H9 (cell line): ENCODE results near the gene SENP2. TPM values are rescaled to one million over a fixed set of nuclear protein-coding genes. Genes with fewer than 3 reads are reported as not detected.
A peak's percentile ranks its signal among the peaks of the same experiment; 100 is the strongest.

Experiments
- DNase-seq: peaks from one replicate; pipeline ENCODE4 v3.0.0-alpha.2; 2017
- H2AFZ ChIP-seq: one replicate; pipeline ENCODE4 v1.6.1; 2013; ENCODE audit warnings: mild to moderate bottlenecking, low read length, control low read depth, moderate library complexity
- H2AK5ac ChIP-seq: 2 replicates; pipeline ENCODE4 v1.6.1; 2013; ENCODE audit warnings: low read length, control low read depth, mixed read lengths; ENCODE audit not compliant: insufficient read length
- H2BK120ac ChIP-seq: one replicate; pipeline ENCODE4 v1.6.1; 2013; ENCODE audit warnings: low read depth, mild to moderate bottlenecking, low read length, control low read depth, inconsistent platforms; ENCODE audit not compliant: poor library complexity, severe bottlenecking
- H2BK12ac ChIP-seq: 2 replicates; pipeline ENCODE4 v1.6.1; 2013; ENCODE audit warnings: low read length, control low read depth, mixed read lengths, low read depth; ENCODE audit not compliant: insufficient read length
- H2BK15ac ChIP-seq: 2 replicates; pipeline ENCODE4 v1.6.1; 2013; ENCODE audit warnings: low read depth, low read length, control low read depth
- H2BK20ac ChIP-seq: one replicate; pipeline ENCODE4 v1.6.1; 2013; ENCODE audit warnings: low read depth, mild to moderate bottlenecking, low read length, control low read depth, inconsistent platforms; ENCODE audit not compliant: poor library complexity, severe bottlenecking
- H2BK5ac ChIP-seq: 2 replicates; pipeline ENCODE4 v1.6.1; 2013; ENCODE audit warnings: low read length, control low read depth, mixed read lengths; ENCODE audit not compliant: insufficient read length
- H3K14ac ChIP-seq: 2 replicates; pipeline ENCODE4 v1.6.1; 2013; ENCODE audit warnings: low read length, control low read depth; ENCODE audit not compliant: insufficient read depth
- H3K18ac ChIP-seq: 2 replicates; pipeline ENCODE4 v1.6.1; 2013; ENCODE audit warnings: low read depth, mild to moderate bottlenecking, mixed read lengths, low read length, control low read depth; ENCODE audit not compliant: insufficient read length
- H3K23ac ChIP-seq: 2 replicates; pipeline ENCODE4 v1.6.1; 2013; ENCODE audit warnings: low read length, control low read depth, mixed read lengths, low read depth; ENCODE audit not compliant: insufficient read length
- H3K23me2 ChIP-seq: 2 replicates; pipeline ENCODE4 v1.6.1; 2013; ENCODE audit warnings: low read depth, mild to moderate bottlenecking, mixed read lengths, low read length, control low read depth; ENCODE audit not compliant: insufficient read length, poor library complexity, severe bottlenecking
- H3K27ac ChIP-seq: 2 replicates; pipeline ENCODE4 v1.5.1; 2013; ENCODE audit warnings: low read length, control low read depth, mixed read lengths, low read depth; ENCODE audit not compliant: insufficient read length
- H3K27me3 ChIP-seq: 2 replicates; pipeline ENCODE4 v1.6.1; 2013; ENCODE audit warnings: low read length, control low read depth, inconsistent platforms; ENCODE audit not compliant: insufficient read depth
- H3K4ac ChIP-seq: 2 replicates; pipeline ENCODE4 v1.6.1; 2013; ENCODE audit warnings: low read depth, mild to moderate bottlenecking, control low read depth, inconsistent platforms, low read length, moderate library complexity
- H3K4me1 ChIP-seq: 2 replicates; pipeline ENCODE4 v1.6.1; 2013; ENCODE audit warnings: low read length, control low read depth, inconsistent platforms; ENCODE audit not compliant: insufficient read depth
- H3K4me2 ChIP-seq: 2 replicates; pipeline ENCODE4 v1.6.1; 2013; ENCODE audit warnings: low read length, control low read depth, mixed read lengths; ENCODE audit not compliant: insufficient read length, insufficient read depth
- H3K56ac ChIP-seq: 2 replicates; pipeline ENCODE4 v1.6.1; 2013; ENCODE audit warnings: low read depth, mild to moderate bottlenecking, mixed read lengths, low read length, control low read depth; ENCODE audit not compliant: insufficient read length
- H3K79me1 ChIP-seq: 2 replicates; pipeline ENCODE4 v1.6.1; 2013; ENCODE audit warnings: low read depth, mild to moderate bottlenecking, moderate library complexity, low read length, control low read depth, inconsistent platforms; ENCODE audit not compliant: insufficient read depth, poor library complexity, severe bottlenecking
- H3K79me2 ChIP-seq: 2 replicates; pipeline ENCODE4 v1.6.1; 2013; ENCODE audit warnings: low read length, control low read depth, inconsistent platforms; ENCODE audit not compliant: insufficient read depth
- H3K9ac ChIP-seq: 2 replicates; pipeline ENCODE4 v1.6.1; 2013; ENCODE audit warnings: low read length, control low read depth, mixed read lengths; ENCODE audit not compliant: insufficient read length; ENCODE audit errors: extremely low read depth
- H3K9me3 ChIP-seq: one replicate; pipeline ENCODE4 v1.6.1; 2013; ENCODE audit warnings: low read depth, low read length, inconsistent platforms; ENCODE audit not compliant: control insufficient read depth
- H3T11ph ChIP-seq: one replicate; pipeline ENCODE4 v1.6.1; 2013; ENCODE audit warnings: mild to moderate bottlenecking, low read length, control low read depth, inconsistent platforms
- H4K20me1 ChIP-seq: one replicate; pipeline ENCODE4 v1.6.1; 2013; ENCODE audit not compliant: control insufficient read depth, insufficient read length, insufficient read depth
- H4K5ac ChIP-seq: 2 replicates; pipeline ENCODE4 v1.6.1; 2013; ENCODE audit warnings: low read depth, mild to moderate bottlenecking, mixed read lengths, low read length, control low read depth; ENCODE audit not compliant: insufficient read length
- H4K8ac ChIP-seq: replicated peaks from 2 replicates; pipeline ENCODE4 v1.6.1; 2013; ENCODE audit warnings: low read length, control low read depth, mixed read lengths, low read depth; ENCODE audit not compliant: insufficient read length
- H4K91ac ChIP-seq: 2 replicates; pipeline ENCODE4 v1.6.1; 2013; ENCODE audit warnings: low read depth, mild to moderate bottlenecking, moderate library complexity, mixed read lengths, low read length, control low read depth; ENCODE audit not compliant: insufficient read length
- H3K27ac Mint-ChIP-seq, 3 experiments: 2 replicates in 2 of 3; 3 replicates in 1 of 3; pipeline ENCODE4 v1.8.0; 2020 to 2021; ENCODE audit warnings: mixed read lengths in 3 of 3, mild to moderate bottlenecking in 1 of 3, moderate library complexity in 1 of 3
- H3K27me3 Mint-ChIP-seq: 2 replicates; pipeline ENCODE4 v1.8.0; 2021; ENCODE audit warnings: low read depth, mild to moderate bottlenecking, moderate library complexity, mixed read lengths
- H3K36me3 Mint-ChIP-seq, 3 experiments: 2 replicates in 2 of 3; 3 replicates in 1 of 3; pipeline ENCODE4 v1.8.0; 2020 to 2021; ENCODE audit warnings: low read depth in 3 of 3, mixed read lengths in 3 of 3; ENCODE audit not compliant: insufficient read depth in 1 of 3
- H3K4me1 Mint-ChIP-seq, 2 experiments: 2 replicates each; pipeline ENCODE4 v1.8.0; 2020; ENCODE audit warnings: mixed read lengths in 2 of 2
- H3K4me3 Mint-ChIP-seq, 2 experiments: 2 replicates in 1 of 2; 3 replicates in 1 of 2; pipeline ENCODE4 v1.8.0; 2020 to 2021; ENCODE audit warnings: mild to moderate bottlenecking in 2 of 2, mixed read lengths in 2 of 2, moderate library complexity in 1 of 2
- H3K9me3 Mint-ChIP-seq, 2 experiments: 2 replicates in 1 of 2; 3 replicates in 1 of 2; pipeline ENCODE4 v1.8.0; 2020; ENCODE audit warnings: mild to moderate bottlenecking in 2 of 2, mixed read lengths in 2 of 2, moderate library complexity in 1 of 2
- CTCF ChIP-seq: fragments of 200-600 bp; sonication (generic); conservative IDR thresholded peaks from 3 replicates; pipeline ENCODE4 v1.8.0; 2021; ENCODE audit warnings: antibody characterized with exemption, mild to moderate bottlenecking
- WGBS: extraction: QIAGEN DNeasy Blood & Tissue Kit; methylation state at CpG from one replicate; pipeline ENCODE4 v1.1.7; 2013; ENCODE audit warnings: missing lambda C conversion rate, low lambda C conversion rate, mixed read lengths; ENCODE audit not compliant: insufficient read length; ENCODE audit errors: extremely low coverage; 5-methylcytosine and 5-hydroxymethylcytosine counted together
- total RNA-seq: library from RNA; stranded (reverse); gene quantifications from 2 replicates; pipeline ENCODE4 v1.2.1, GENCODE V29; 2021

Gene SENP2
- total RNA-seq, 1 experiment from 2014 or later = 90.1 TPM

GRCh38 chr3:185656321-185656840 is 70.3 kb downstream of the SENP2 start:
- Histone ChIP-seq H4K20me1 (no peaks in the 10 kb centered on the region), H3K14ac (no peak overlapping the region), H3K4ac (no peak overlapping the region), H2BK5ac (no peak overlapping the region), H2BK120ac (no peak overlapping the region), H2AFZ (no peak overlapping the region), H3K27me3 (no peaks in the 10 kb centered on the region), H3K9ac (no peak overlapping the region), H3K9me3 (no peaks in the 10 kb centered on the region), H3K79me1 (no peaks in the 10 kb centered on the region), H4K8ac (no peak overlapping the region), H3K23me2 (no peaks in the 10 kb centered on the region), H3K27ac (no peak overlapping the region), H3K4me1 (no peaks in the 10 kb centered on the region), H2AK5ac (no peak overlapping the region), H4K91ac (no peak overlapping the region), H3K18ac (no peak overlapping the region), H2BK15ac (no peak overlapping the region), H2BK20ac (no peak overlapping the region), H3K56ac (no peak overlapping the region), H2BK12ac (no peak overlapping the region), H4K5ac (no peak overlapping the region), H3K79me2 (no peaks in the 10 kb centered on the region), H3K4me2 (no peak overlapping the region), H3K23ac (no peak overlapping the region), H3T11ph (no peak overlapping the region)
- Mint-ChIP-seq H3K9me3 (no peaks in the 10 kb centered on the region), H3K27ac (peak overlapping the region in 1 of 3 experiments; percentile 57; a peak in 1 of 7 replicates), H3K36me3 (peaks cover 27 to 73% (median 73%) of the 10 kb centered on the region in 3 experiments), H3K4me3 (no peak overlapping the region), H3K27me3 (no peaks in the 10 kb centered on the region; the same call in 1 of the 2 replicates), H3K4me1 (peaks cover 4 to 5% of the 10 kb centered on the region in 2 experiments)
- TF ChIP-seq CTCF = no peak
- no peak for DNase-seq
- WGBS = no CpG with 5 or more reads among the region's 8 CpGs
